ENCODE data around the gene LTBP2. TPM values are rescaled to one million over a fixed set of nuclear protein-coding genes. Genes with fewer than 3 reads are reported as not detected.

LTBP2 gene
- polyA plus RNA-seq, 10 donors, result 6.2 to 17.5 (median 10.2) TPM

- peak in 2 of 3 donors; percentile 36 to 66 for DNase-seq
Measured at GRCh38 chr14:74491956-74492775, 119.9 kb downstream of the LTBP2 start.

GRCh38 chr14:74490486-74490885, 121.6 kb downstream of the LTBP2 start:
- DNase-seq, result no peak

- no peak for DNase-seq
Measured at GRCh38 chr14:74488786-74489397, 123.1 kb downstream of the LTBP2 start.

GRCh38 chr14:74486164-74486563, 125.9 kb downstream of the LTBP2 start:
- DNase-seq, result no peak

GRCh38 chr14:74483321-74483720, 128.7 kb downstream of the LTBP2 start:
- DNase-seq, result peak in 1 of 3 donors; percentile 38

- no peak for DNase-seq
Measured at GRCh38 chr14:74482571-74482970, 129.5 kb downstream of the LTBP2 start.

GRCh38 chr14:74480046-74480445, 132.0 kb downstream of the LTBP2 start:
- DNase-seq, result no peak

- no peak for DNase-seq
Measured at GRCh38 chr14:74478996-74479635, 132.9 kb downstream of the LTBP2 start.

GRCh38 chr14:74476607-74477006, 135.4 kb downstream of the LTBP2 start:
- DNase-seq, result no peak

- no peak for DNase-seq
Measured at GRCh38 chr14:74476107-74476506, 135.9 kb downstream of the LTBP2 start.

GRCh38 chr14:74475678-74476077, 136.4 kb downstream of the LTBP2 start:
- DNase-seq, result peak in 1 of 3 donors; percentile 27

GRCh38 chr14:74474376-74474775, 137.7 kb downstream of the LTBP2 start:
- peak in 1 of 3 donors; percentile 7 for DNase-seq

GRCh38 chr14:74472601-74473000, 139.4 kb downstream of the LTBP2 start:
- DNase-seq, result no peak

- no peak for DNase-seq
Measured at GRCh38 chr14:74469548-74470518, 142.2 kb downstream of the LTBP2 start.

GRCh38 chr14:74468513-74468912, 143.5 kb downstream of the LTBP2 start:
- DNase-seq, result no peak

- DNase-seq, result no peak
Measured at GRCh38 chr14:74465335-74465734, 146.7 kb downstream of the LTBP2 start.

- DNase-seq, result no peak
Measured at GRCh38 chr14:74464785-74465184, 147.3 kb downstream of the LTBP2 start.

- no peak for DNase-seq
Measured at GRCh38 chr14:74463697-74464096, 148.3 kb downstream of the LTBP2 start.

- DNase-seq, result no peak
Measured at GRCh38 chr14:74462993-74463392, 149.0 kb downstream of the LTBP2 start.

- DNase-seq, result no peak
Measured at GRCh38 chr14:74459976-74460375, 152.1 kb downstream of the LTBP2 start.

- DNase-seq, result peak in 1 of 3 donors; percentile 5
Measured at GRCh38 chr14:74459289-74459946, 152.6 kb downstream of the LTBP2 start.

Data from muscle of back (tissue), 11 donors.